B cell (primary cell): ENCODE results near the gene KIF13A. TPM values are rescaled to one million over a fixed set of nuclear protein-coding genes. Genes with fewer than 3 reads are reported as not detected.

ENCODE experiments used
- ATAC-seq: fragments of 200-7000 bp; cut with Tn5 transposase; one replicate; pipeline ENCODE4 v1.10.0; 2021; ENCODE audit warnings: low read depth, mild to moderate bottlenecking, moderate number of reproducible peaks, moderate library complexity
- CTCF ChIA-PET: fragments of 350-600 bp; sonication (Branson Sonifier 250); formaldehyde crosslinking; loops from one replicate; lab custom pipeline; 2021; ENCODE audit warnings: antibody characterized with exemption, inconsistent platforms; lab: Charles Lee
- POLR2A ChIA-PET: fragments of 350-600 bp; sonication (Branson Sonifier 250); formaldehyde crosslinking; loops from one replicate; lab custom pipeline; 2021; ENCODE audit warnings: antibody characterized with exemption; lab: Charles Lee
- DNase-seq: peaks from one replicate; pipeline ENCODE4 v3.0.0; 2013
- H2AFZ ChIP-seq: 2 replicates; pipeline ENCODE4 v1.6.1; 2012; ENCODE audit warnings: mild to moderate bottlenecking, low read depth, low read length; ENCODE audit not compliant: insufficient read depth, poor library complexity, severe bottlenecking
- H3K27ac ChIP-seq, 2 donors: 1 replicate in 1 of 2; 2 replicates in 1 of 2; pipeline ENCODE4 v1.5.1; 2012 to 2013; ENCODE audit warnings: low read length in 2 of 2, mild to moderate bottlenecking in 2 of 2, moderate library complexity in 1 of 2
- H3K27me3 ChIP-seq, 4 experiments: fragments of 200-600 bp in 1 of 4; sonication (generic) in 1 of 4; replicated peaks in 1 of 4; 1 replicate in 2 of 4; 2 replicates in 2 of 4; pipeline versions ENCODE4 v1.6.1 to v1.7.0; 2013 to 2016; ENCODE audit warnings: low read length in 3 of 4, mild to moderate bottlenecking in 2 of 4, mixed read lengths in 1 of 4, moderate library complexity in 1 of 4; ENCODE audit not compliant: insufficient read depth in 4 of 4, control insufficient read depth in 3 of 4; ENCODE audit errors: control extremely low read depth in 1 of 4
- H3K36me3 ChIP-seq, 2 experiments: replicated peaks in 1 of 2; 1 replicate in 1 of 2; 2 replicates in 1 of 2; pipeline versions ENCODE4 v1.6.1 to v1.7.1; 2013; ENCODE audit warnings: low read length in 1 of 2; ENCODE audit not compliant: insufficient read depth in 2 of 2, control insufficient read depth in 1 of 2; ENCODE audit errors: control extremely low read depth in 1 of 2, extremely low read depth in 1 of 2
- H3K4me1 ChIP-seq, 2 donors: fragments of 200-600 bp in 1 of 2; sonication (generic) in 1 of 2; 1 replicate in 1 of 2; 2 replicates in 1 of 2; pipeline versions ENCODE4 v1.5.1 to v1.6.1; 2013 to 2017; ENCODE audit warnings: low read length in 2 of 2; ENCODE audit not compliant: control insufficient read depth in 2 of 2, insufficient read depth in 2 of 2
- H3K4me2 ChIP-seq: replicated peaks from 2 replicates; pipeline ENCODE3; 2012; ENCODE audit warnings: mild to moderate bottlenecking, low read depth, low read length; ENCODE audit not compliant: poor library complexity, severe bottlenecking
- H3K4me3 ChIP-seq, 5 experiments: fragments of 200-600 bp in 1 of 5; sonication (generic) in 1 of 5; 1 replicate in 3 of 5; 2 replicates in 2 of 5; pipeline versions ENCODE4 v1.5.1 to v1.7.0; 2011 to 2016; ENCODE audit warnings: low read length in 4 of 5, mild to moderate bottlenecking in 4 of 5, low read depth in 2 of 5, control low read depth in 1 of 5, moderate library complexity in 1 of 5; ENCODE audit not compliant: insufficient read depth in 1 of 5; ENCODE audit errors: control extremely low read depth in 1 of 5, extremely low read depth in 1 of 5
- H3K79me2 ChIP-seq: fragments of 200-600 bp; sonication (generic); one replicate; pipeline ENCODE4 v1.6.0; 2016; ENCODE audit warnings: low read length; ENCODE audit not compliant: control insufficient read depth, insufficient read depth
- H3K9ac ChIP-seq: fragments of 200-600 bp; sonication (generic); 2 replicates; pipeline ENCODE4 v1.6.1; 2017; ENCODE audit warnings: mild to moderate bottlenecking, low read length, moderate library complexity
- H3K9me3 ChIP-seq, 3 donors: one replicate each; pipeline versions ENCODE4 v1.6.1 to v1.7.1; 2013; ENCODE audit warnings: low read length in 2 of 3; ENCODE audit not compliant: control insufficient read depth in 2 of 3, insufficient read depth in 1 of 3; ENCODE audit errors: control extremely low read depth in 1 of 3
- H4K20me1 ChIP-seq: 2 replicates; pipeline ENCODE4 v1.6.0; 2012; ENCODE audit warnings: mild to moderate bottlenecking, low read length; ENCODE audit not compliant: insufficient read depth, control insufficient read depth, poor library complexity, severe bottlenecking
- H3K27ac Mint-ChIP-seq: one replicate; pipeline ENCODE4 v1.8.0; 2021; ENCODE audit warnings: mixed read lengths
- H3K27me3 Mint-ChIP-seq: one replicate; pipeline ENCODE4 v1.8.0; 2021; ENCODE audit warnings: mixed read lengths
- H3K4me1 Mint-ChIP-seq: one replicate; pipeline ENCODE4 v1.8.0; 2021; ENCODE audit warnings: mixed read lengths
- H3K4me3 Mint-ChIP-seq: one replicate; pipeline ENCODE4 v1.8.0; 2021; ENCODE audit warnings: mixed read lengths
- H3K9me3 Mint-ChIP-seq: one replicate; pipeline ENCODE4 v1.8.0; 2022; ENCODE audit warnings: mixed read lengths; ENCODE audit not compliant: insufficient read depth
- EZH2 ChIP-seq: IDR thresholded peaks from 2 replicates; pipeline ENCODE4 v1.6.1; 2012; ENCODE audit warnings: borderline replicate concordance, low read depth, mild to moderate bottlenecking, moderate library complexity, low read length; ENCODE audit not compliant: insufficient read depth, poor library complexity, severe bottlenecking
- WGBS: methylation state at CpG from one replicate; pipeline ENCODE4 v1.1.5; 2013; ENCODE audit warnings: missing lambda C conversion rate; ENCODE audit not compliant: insufficient coverage; 5-methylcytosine and 5-hydroxymethylcytosine counted together
- intact Hi-C: fragments of 100-400 bp; cut with micrococcal nuclease; formaldehyde crosslinking; loops from one replicate; pipeline ENCODE4 v1.10.0; 2022
- polyA plus RNA-seq: library from polyadenylated mRNA; depleted of rRNA; stranded (reverse); fragments of >200 nt; gene quantifications from 2 replicates; pipeline ENCODE4 v1.2.3, GENCODE V29; 2012
- total RNA-seq, 2 donors: library from RNA; stranded (reverse); fragments of 120-200 nt in 1 of 2; gene quantifications; 1 replicate in 1 of 2; 2 replicates in 1 of 2; pipeline versions ENCODE4 v1.2.3 to v1.2.4, GENCODE V29; 2013 to 2022
- TF ChIP-seq, protein P1 (sequence below): fragments of 200-600 bp; IDR thresholded peaks from one replicate; pipeline ENCODE4 v1.8.0; 2022; ENCODE audit warnings: antibody characterized with exemption, mild to moderate bottlenecking

The KIF13A gene
- total and polyA plus RNA-seq, 2 donors (not counting 1 experiment from before 2014, with no cell fraction given), result 2.1 to 23.4 TPM

GRCh38 chr6:17790489-17790888 is 196.9 kb downstream of the KIF13A start:
- ChIA-PET CTCF (interaction anchor here (0.5 to 1.9 kb wide), 3 partner anchors 14 to 415 kb away, joined by 3 to 12 read pairs (median 3); no protein-coding TSS in a partner anchor), POLR2A (no interaction called here)
- no peaks in the 10 kb centered on the region for H3K79me2 ChIP-seq
- no peak for TF ChIP-seq EZH2
- TF ChIP-seq, protein P1, sequence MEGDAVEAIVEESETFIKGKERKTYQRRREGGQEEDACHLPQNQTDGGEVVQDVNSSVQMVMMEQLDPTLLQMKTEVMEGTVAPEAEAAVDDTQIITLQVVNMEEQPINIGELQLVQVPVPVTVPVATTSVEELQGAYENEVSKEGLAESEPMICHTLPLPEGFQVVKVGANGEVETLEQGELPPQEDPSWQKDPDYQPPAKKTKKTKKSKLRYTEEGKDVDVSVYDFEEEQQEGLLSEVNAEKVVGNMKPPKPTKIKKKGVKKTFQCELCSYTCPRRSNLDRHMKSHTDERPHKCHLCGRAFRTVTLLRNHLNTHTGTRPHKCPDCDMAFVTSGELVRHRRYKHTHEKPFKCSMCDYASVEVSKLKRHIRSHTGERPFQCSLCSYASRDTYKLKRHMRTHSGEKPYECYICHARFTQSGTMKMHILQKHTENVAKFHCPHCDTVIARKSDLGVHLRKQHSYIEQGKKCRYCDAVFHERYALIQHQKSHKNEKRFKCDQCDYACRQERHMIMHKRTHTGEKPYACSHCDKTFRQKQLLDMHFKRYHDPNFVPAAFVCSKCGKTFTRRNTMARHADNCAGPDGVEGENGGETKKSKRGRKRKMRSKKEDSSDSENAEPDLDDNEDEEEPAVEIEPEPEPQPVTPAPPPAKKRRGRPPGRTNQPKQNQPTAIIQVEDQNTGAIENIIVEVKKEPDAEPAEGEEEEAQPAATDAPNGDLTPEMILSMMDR, result no peak
- H3K27me3 ChIP-seq, result no peaks in the 10 kb centered on the region
- no peak overlapping the region for H3K9ac ChIP-seq
- no peaks in the 10 kb centered on the region for H3K9me3 ChIP-seq
- no peak overlapping the region for H3K4me2 ChIP-seq
- Mint-ChIP-seq H3K27ac (no peak overlapping the region), H3K9me3 (no peaks in the 10 kb centered on the region), H3K27me3 (no peaks in the 10 kb centered on the region), H3K4me1 (no peaks in the 10 kb centered on the region), H3K4me3 (no peak overlapping the region)
- no peak overlapping the region for H2AFZ ChIP-seq
- no peak for ATAC-seq
- peaks cover 0 to 4% of the 10 kb centered on the region in 2 experiments for H3K36me3 ChIP-seq
- no peak overlapping the region for H3K4me3 ChIP-seq
- no peaks in the 10 kb centered on the region for H4K20me1 ChIP-seq
- H3K27ac ChIP-seq, result no peak overlapping the region
- H3K4me1 ChIP-seq, result no peaks in the 10 kb centered on the region
- intact Hi-C loops, result no loop called here
- no peak for DNase-seq

GRCh38 chr6:17785094-17785787 is 202.2 kb downstream of the KIF13A start:
- CTCF ChIA-PET, result no interaction called here
- no peaks in the 10 kb centered on the region for H3K9me3 ChIP-seq
- WGBS, result 92% methylated on average over 5 of the region's 7 CpGs

More at GRCh38 chr6:17785094-17785787, 202.2 kb downstream of the KIF13A start:
- H3K79me2 ChIP-seq, result no peaks in the 10 kb centered on the region
- no peak overlapping the region for H3K27ac ChIP-seq
- no peaks in the 10 kb centered on the region for H3K9me3 Mint-ChIP-seq
- no peak overlapping the region for H3K27ac Mint-ChIP-seq
- H3K4me1 Mint-ChIP-seq, result no peaks in the 10 kb centered on the region
- no peak overlapping the region for H3K9ac ChIP-seq
- TF ChIP-seq, protein P1, result no peak
- no peak for TF ChIP-seq EZH2
- no peaks in the 10 kb centered on the region for H3K4me1 ChIP-seq
- POLR2A ChIA-PET, result no interaction called here
- H3K4me3 ChIP-seq, result no peak overlapping the region
- H3K36me3 ChIP-seq, result peaks cover 6 to 7% of the 10 kb centered on the region in 2 experiments
- intact Hi-C loops, result no loop called here
- no peak for DNase-seq
- no peaks in the 10 kb centered on the region for H3K27me3 ChIP-seq
- no peak for ATAC-seq
- H3K4me3 Mint-ChIP-seq, result no peak overlapping the region
- H4K20me1 ChIP-seq, result no peaks in the 10 kb centered on the region
- H3K27me3 Mint-ChIP-seq, result no peaks in the 10 kb centered on the region
- H3K4me2 ChIP-seq, result no peak overlapping the region
- no peak overlapping the region for H2AFZ ChIP-seq
